WTC11 (cell line): ENCODE measurements around the gene FGFR1OP2.

ENCODE experiments used
- ATF2 ChIP-seq: sonication (generic); formaldehyde crosslinking; IDR thresholded peaks from 2 replicates; pipeline ENCODE4 v1.8.1; 2022; ENCODE audit warnings: low read depth, missing genetic modification reagents, borderline replicate concordance
- ATF3 ChIP-seq: sonication (generic); formaldehyde crosslinking; conservative IDR thresholded peaks from 2 replicates; pipeline ENCODE4 v1.8.1; 2022; ENCODE audit warnings: mild to moderate bottlenecking, missing genetic modification reagents
- CTCF ChIP-seq: fragments of 200-600 bp; IDR thresholded peaks from 2 replicates; pipeline ENCODE4 v1.8.0; 2022; ENCODE audit warnings: antibody characterized with exemption
- EMX1 ChIP-seq: fragments of 250-450 bp; sonication (Bioruptor Pico); IDR thresholded peaks from 2 replicates; pipeline ENCODE4 v1.8.0; 2021; ENCODE audit warnings: mild to moderate bottlenecking
- FOXJ3 ChIP-seq: sonication (generic); formaldehyde crosslinking; IDR thresholded peaks from 2 replicates; pipeline ENCODE4 v1.9.0; 2021; ENCODE audit warnings: missing genetic modification reagents, mild to moderate bottlenecking, borderline replicate concordance
- NFYB ChIP-seq: sonication (generic); formaldehyde crosslinking; conservative IDR thresholded peaks from 2 replicates; pipeline ENCODE4 v1.8.0; 2022; ENCODE audit warnings: low read depth, missing genetic modification reagents
- SP1 ChIP-seq: sonication (generic); formaldehyde crosslinking; conservative IDR thresholded peaks from 2 replicates; pipeline ENCODE4 v1.8.1; 2022; ENCODE audit warnings: missing genetic modification reagents
- ZBTB21 ChIP-seq: sonication (generic); formaldehyde crosslinking; IDR thresholded peaks from 2 replicates; pipeline ENCODE4 v1.8.1; 2023; ENCODE audit warnings: mild to moderate bottlenecking, missing genetic modification reagents, borderline replicate concordance
- ZNF121 ChIP-seq: sonication (generic); formaldehyde crosslinking; IDR thresholded peaks from 2 replicates; pipeline ENCODE4 v1.8.0; 2023; ENCODE audit warnings: missing genetic modification reagents
- ZNF232 ChIP-seq: sonication (generic); formaldehyde crosslinking; IDR thresholded peaks from 2 replicates; pipeline ENCODE4 v1.8.0; 2022; ENCODE audit warnings: mild to moderate bottlenecking, missing genetic modification reagents
- ZSCAN18 ChIP-seq: fragments of 250-450 bp; sonication (Bioruptor Pico); IDR thresholded peaks from 2 replicates; pipeline ENCODE4 v2.1.2; 2022; ENCODE audit warnings: mild to moderate bottlenecking, moderate library complexity

GRCh38 chr12:26895672-26896071 lies 42.6 kb upstream of the FGFR1OP2 start:
- no peak for TF ChIP-seq ATF3
- no peak for TF ChIP-seq FOXJ3 (CRISPR knock-in tag)
- no peak for TF ChIP-seq CTCF
- TF ChIP-seq ZBTB21 (CRISPR knock-in tag): no peak
- no peak for TF ChIP-seq SP1
- no peak for TF ChIP-seq ATF2 (CRISPR knock-in tag)
- no peak for TF ChIP-seq EMX1 (CRISPR knock-in tag)
- TF ChIP-seq NFYB (CRISPR knock-in tag): no peak
- TF ChIP-seq ZSCAN18 (CRISPR knock-in tag): no peak
- TF ChIP-seq ZNF121 (CRISPR knock-in tag): no peak
- TF ChIP-seq ZNF232 (CRISPR knock-in tag): no peak
